MM.1S (cell line): ENCODE results near the gene TDRD1.

Experiments used
- CTCF ChIP-seq: fragments of 300-600 bp; sonication (generic); IDR thresholded peaks from 2 replicates; pipeline ENCODE4 v1.5.1; 2016; ENCODE audit warnings: antibody characterized with exemption, low read length, mixed read lengths
- EZH2 ChIP-seq: fragments of 300-600 bp; sonication (generic); optimal IDR thresholded peaks from 2 replicates; pipeline ENCODE3; 2017; ENCODE audit warnings: low read depth, mild to moderate bottlenecking, antibody characterized with exemption, low read length, mixed read lengths

- no peak for TF ChIP-seq CTCF
- TF ChIP-seq EZH2: no peak
Observed at GRCh38 chr10:114256008-114256765, 77.0 kb downstream of the TDRD1 start.
